ENCODE results near the gene SLC37A1. TPM values are rescaled to one million over a fixed set of nuclear protein-coding genes. Genes with fewer than 3 reads are reported as not detected.

SLC37A1 gene
- polyA plus RNA-seq, 3 donors: 5.9 to 6.8 (median 6.7) TPM

- no peak for DNase-seq (ENCODE audit: low read depth in 3 of 3, low spot score in 2 of 3)
Measured at GRCh38 chr21:42556960-42557359, 43.3 kb downstream of the SLC37A1 start.

- DNase-seq (ENCODE audit: low read depth in 3 of 3, low spot score in 2 of 3): no peak
Measured at GRCh38 chr21:42557420-42557819, 43.8 kb downstream of the SLC37A1 start.

GRCh38 chr21:42558368-42558767, 44.7 kb downstream of the SLC37A1 start:
- DNase-seq (ENCODE audit: low read depth in 3 of 3, low spot score in 2 of 3): no peak

GRCh38 chr21:42558846-42559245, 45.2 kb downstream of the SLC37A1 start:
- no peak for DNase-seq (ENCODE audit: low read depth in 3 of 3, low spot score in 2 of 3)

GRCh38 chr21:42559326-42559725, 45.7 kb downstream of the SLC37A1 start:
- DNase-seq (ENCODE audit: low read depth in 3 of 3, low spot score in 2 of 3): no peak

- DNase-seq (ENCODE audit: low read depth in 3 of 3, low spot score in 2 of 3): no peak
Measured at GRCh38 chr21:42560517-42561179, 47.0 kb downstream of the SLC37A1 start.

GRCh38 chr21:42561762-42562650, 48.4 kb downstream of the SLC37A1 start:
- DNase-seq (ENCODE audit: low read depth in 3 of 3, low spot score in 2 of 3): no peak

- no peak for DNase-seq (ENCODE audit: low read depth in 3 of 3, low spot score in 2 of 3)
Measured at GRCh38 chr21:42562816-42563215, 49.2 kb downstream of the SLC37A1 start.

GRCh38 chr21:42563261-42563660, 49.6 kb downstream of the SLC37A1 start:
- no peak for DNase-seq (ENCODE audit: low read depth in 3 of 3, low spot score in 2 of 3)

- DNase-seq (ENCODE audit: low read depth in 3 of 3, low spot score in 2 of 3): no peak
Measured at GRCh38 chr21:42563686-42564085, 50.0 kb downstream of the SLC37A1 start.

GRCh38 chr21:42564561-42564971, 50.9 kb downstream of the SLC37A1 start:
- DNase-seq (ENCODE audit: low read depth in 3 of 3, low spot score in 2 of 3): no peak

- DNase-seq (ENCODE audit: low read depth in 3 of 3, low spot score in 2 of 3): no peak
Measured at GRCh38 chr21:42565206-42565810, 51.7 kb downstream of the SLC37A1 start.

GRCh38 chr21:42565886-42566523, 52.4 kb downstream of the SLC37A1 start:
- no peak for DNase-seq (ENCODE audit: low read depth in 3 of 3, low spot score in 2 of 3)

- DNase-seq (ENCODE audit: low read depth in 3 of 3, low spot score in 2 of 3): no peak
Measured at GRCh38 chr21:42566524-42567213, 53.0 kb downstream of the SLC37A1 start.

GRCh38 chr21:42567214-42567555, 53.5 kb downstream of the SLC37A1 start:
- DNase-seq (ENCODE audit: low read depth in 3 of 3, low spot score in 2 of 3): no peak

- no peak for DNase-seq (ENCODE audit: low read depth in 3 of 3, low spot score in 2 of 3)
Measured at GRCh38 chr21:42567861-42568260, 54.2 kb downstream of the SLC37A1 start.

GRCh38 chr21:42568376-42568775, 54.7 kb downstream of the SLC37A1 start:
- DNase-seq (ENCODE audit: low read depth in 3 of 3, low spot score in 2 of 3): no peak

- DNase-seq (ENCODE audit: low read depth in 3 of 3, low spot score in 2 of 3): no peak
Measured at GRCh38 chr21:42568866-42569731, 55.4 kb downstream of the SLC37A1 start.

GRCh38 chr21:42569732-42570301, 56.2 kb downstream of the SLC37A1 start:
- DNase-seq (ENCODE audit: low read depth in 3 of 3, low spot score in 2 of 3): no peak

Measured in right renal cortex interstitium (tissue), 3 donors.